K562 (cell line): ENCODE data around the gene ADCY4. TPM values are rescaled to one million over a fixed set of nuclear protein-coding genes. Genes with fewer than 3 reads are reported as not detected.
A peak's percentile ranks its signal among the peaks of the same experiment; 100 is the strongest.

Source experiments
- ATAC-seq: fragments of 200-7000 bp; cut with Tn5 transposase; 3 replicates; pipeline ENCODE4 v1.9.1; 2020; ENCODE audit warnings: moderate library complexity
- BruUV-seq: library from RNA; stranded (reverse); fragments of 400-500 nt; replicated peaks from 2 replicates; lab custom pipeline; 2021; lab: Mats Ljungman, UMichigan
- CTCF ChIA-PET: fragments of 300-600 bp; formaldehyde crosslinking; extraction: SDS; loops from one replicate; lab custom pipeline; 2021; ENCODE audit warnings: low intra/inter-chr PET ratio; lab: Yijun Ruan, JAX
- POLR2A ChIA-PET: fragments of 300-600, 350-650 bp; sonication (Branson Sonifier 250); formaldehyde crosslinking; extraction: SDS; loops from one replicate; lab custom pipeline; 2021; ENCODE audit warnings: antibody characterized with exemption, inconsistent platforms; lab: Yijun Ruan, JAX
- DNase-seq, 4 experiments: peaks; one replicate each; pipeline versions ENCODE4 v3.0.0 to v3.0.0-alpha.2; 2011 to 2018; ENCODE audit warnings: low spot score in 3 of 4, mixed read lengths in 3 of 4; ENCODE audit errors: extremely low read depth in 1 of 4
- FAIRE-seq: peaks from 2 replicates; lab custom pipeline; 2011; peaks lifted over from hg19 to GRCh38; lab: Jason Lieb, UNC
- H2AFZ ChIP-seq: 2 replicates; pipeline ENCODE4 v1.6.0; 2011; ENCODE audit warnings: low read depth, low read length, control low read depth, inconsistent platforms
- H3K27ac ChIP-seq: fragments of 200-600 bp; 3 replicates; pipeline ENCODE4 v1.8.0; 2011; ENCODE audit warnings: low read depth, mild to moderate bottlenecking, control low read depth, inconsistent platforms, low read length, moderate library complexity, mixed read lengths; ENCODE audit errors: extremely low read depth
- H3K27me3 ChIP-seq, 2 experiments: fragments of 300-600 bp in 1 of 2; 2 replicates in 1 of 2; 3 replicates in 1 of 2; pipeline versions ENCODE4 v1.6.0 to v1.8.0; 2011; ENCODE audit warnings: inconsistent platforms in 2 of 2, low read length in 2 of 2, mild to moderate bottlenecking in 1 of 2, mixed read lengths in 1 of 2, moderate library complexity in 1 of 2; ENCODE audit not compliant: control insufficient read depth in 2 of 2, insufficient read depth in 2 of 2
- H3K36me3 ChIP-seq: fragments of 300-600 bp; 3 replicates; pipeline ENCODE4 v1.8.0; 2011; ENCODE audit warnings: mild to moderate bottlenecking, low read length, inconsistent platforms; ENCODE audit not compliant: control insufficient read depth, insufficient read depth
- H3K4me1 ChIP-seq, 2 experiments: fragments of 200-600 bp in 1 of 2; replicated peaks in 1 of 2; 2 replicates in 1 of 2; 3 replicates in 1 of 2; pipeline versions ENCODE4 v1.5.1 to v1.8.0; 2011; ENCODE audit warnings: inconsistent platforms in 2 of 2, low read length in 2 of 2, mild to moderate bottlenecking in 1 of 2, mixed read lengths in 1 of 2, moderate library complexity in 1 of 2; ENCODE audit not compliant: control insufficient read depth in 2 of 2, insufficient read depth in 2 of 2
- H3K4me2 ChIP-seq: 2 replicates; pipeline ENCODE4 v1.6.1; 2011; ENCODE audit warnings: low read length, control low read depth, inconsistent platforms, mixed read lengths; ENCODE audit not compliant: insufficient read depth
- H3K4me3 ChIP-seq: fragments of 200-600 bp; sonication (generic), shearing (Covaris generic); 2 replicates; pipeline ENCODE4 v1.5.1; 2016; ENCODE audit warnings: control low read depth, inconsistent platforms
- H3K79me2 ChIP-seq: fragments of 200-600 bp; 3 replicates; pipeline ENCODE4 v1.8.0; 2011; ENCODE audit warnings: low read length, inconsistent platforms; ENCODE audit not compliant: control insufficient read depth, insufficient read depth
- H3K9ac ChIP-seq, 2 experiments: 2 replicates each; pipeline versions ENCODE4 v1.6.0 to v1.6.1; 2011; ENCODE audit warnings: low read depth in 2 of 2, low read length in 2 of 2, control low read depth in 1 of 2, inconsistent platforms in 1 of 2, mild to moderate bottlenecking in 1 of 2, mixed read lengths in 1 of 2; ENCODE audit not compliant: insufficient read depth in 1 of 2
- H3K9me1 ChIP-seq: one replicate; pipeline ENCODE4 v1.6.0; 2011; ENCODE audit warnings: inconsistent platforms, mild to moderate bottlenecking, low read length, moderate library complexity; ENCODE audit not compliant: control insufficient read depth, insufficient read depth
- H3K9me3 ChIP-seq: replicated peaks from 2 replicates; pipeline ENCODE4 v1.5.1; 2011; ENCODE audit warnings: low read depth, low read length, inconsistent platforms; ENCODE audit not compliant: control insufficient read depth, insufficient read depth
- H4K20me1 ChIP-seq: replicated peaks from 2 replicates; pipeline ENCODE4 v1.6.1; 2011; ENCODE audit warnings: low read length, inconsistent platforms, mixed read lengths; ENCODE audit not compliant: control insufficient read depth, insufficient read depth
- ATF6 ChIP-seq: sonication (generic); formaldehyde crosslinking; IDR thresholded peaks from 2 replicates; pipeline ENCODE4 v1.4.0; 2020; ENCODE audit warnings: mild to moderate bottlenecking, missing genetic modification reagents
- EGR1 ChIP-seq: fragments of 450-650 bp; conservative IDR thresholded peaks from 2 replicates; pipeline ENCODE4 v1.6.1; 2017; ENCODE audit warnings: mild to moderate bottlenecking
- HDAC1 ChIP-seq, 2 experiments: fragments of 450-650 bp; IDR thresholded peaks; 2 replicates each; pipeline ENCODE4 v1.6.1; 2016 to 2017; ENCODE audit warnings: inconsistent platforms in 1 of 2, mild to moderate bottlenecking in 1 of 2, moderate library complexity in 1 of 2
- HDAC6 ChIP-seq: IDR thresholded peaks from 2 replicates; pipeline ENCODE4 v1.6.1; 2012; ENCODE audit warnings: low read depth, mild to moderate bottlenecking, control low read depth, inconsistent platforms, low read length, moderate library complexity
- L3MBTL2 ChIP-seq: fragments of 450-650 bp; IDR thresholded peaks from 2 replicates; pipeline ENCODE4 v1.6.1; 2016; ENCODE audit warnings: mild to moderate bottlenecking, moderate library complexity
- ZBTB2 ChIP-seq: fragments of 450-650 bp; IDR thresholded peaks from 2 replicates; pipeline ENCODE4 v1.6.1; 2016; ENCODE audit warnings: antibody characterized with exemption
- WGBS: fragments of 100-300 bp; shearing (Covaris generic); methylation state at CpG from one replicate; pipeline ENCODE4 v1.1.6; 2016; ENCODE audit warnings: low coverage, mixed read lengths; ENCODE audit not compliant: insufficient coverage; ENCODE audit errors: missing lambda C conversion rate; 5-methylcytosine and 5-hydroxymethylcytosine counted together
- in situ Hi-C: fragments of 300-500 bp; cut with MboI; formaldehyde crosslinking; loops from 4 replicates; pipeline ENCODE4 v1.15.0; 2018; ENCODE audit warnings: inconsistent platforms, mixed read lengths
- intact Hi-C: fragments of 100-400 bp; cut with micrococcal nuclease; formaldehyde crosslinking; loops from 2 replicates; pipeline ENCODE4 v1.14.2; 2022
- polyA plus RNA-seq, 8 experiments: library from polyadenylated mRNA; depleted of rRNA in 4 of 8; stranded (reverse) in 5 of 8; unstranded in 3 of 8; fragments of >200 nt; fragmentation: Nextera tagmentation in 2 of 8; fragmentation: Illumina TruSeq in 1 of 8; extraction: Ambion mirVana in 2 of 8; extraction: Trizol in 1 of 8; gene quantifications; 2 replicates each; pipeline versions ENCODE4 v1.2.1 to v1.2.3, GENCODE V29; 2011 to 2014; ENCODE audit warnings: inconsistent platforms in 1 of 8, missing spikeins in 1 of 8
- total RNA-seq, 7 experiments: library from RNA; depleted of rRNA in 6 of 7; stranded (reverse); fragments of >200 nt in 6 of 7; fragmentation: Illumina TruSeq in 2 of 7; extraction: Trizol in 2 of 7; gene quantifications; 2 replicates each; pipeline versions ENCODE4 v1.2.1 to v1.2.3, GENCODE V29; 2011 to 2021; ENCODE audit warnings: low replicate concordance in 1 of 7
- TF ChIP-seq, protein P1 (sequence below): fragments of 450-650 bp; IDR thresholded peaks from 2 replicates; pipeline ENCODE4 v1.6.1; 2017; ENCODE audit warnings: antibody characterized with exemption

Gene ADCY4
- total and polyA plus RNA-seq, 9 of the 15 experiments (the other 6 are each of a cell fraction or from before 2014, with no cell fraction given), result 0.04 to 0.31 (median 0.15) TPM; not detected in 2

GRCh38 chr14:24316597-24316950 lies 18.3 kb downstream of the ADCY4 start:
- Histone ChIP-seq H3K4me1 (peaks cover 16 to 30% of the 10 kb centered on the region in 2 experiments), H3K9me3 (no peaks in the 10 kb centered on the region), H3K9ac (peak overlapping the region; percentile 11 to 38; a peak in 3 of 4 replicates), H3K79me2 (no peaks in the 10 kb centered on the region), H3K4me2 (peak overlapping the region; percentile 11), H3K36me3 (peaks cover 4% of the 10 kb centered on the region; the same call in 1 of the 3 replicates), H3K27me3 (no peaks in the 10 kb centered on the region), H4K20me1 (no peaks in the 10 kb centered on the region), H2AFZ (peak overlapping the region; percentile 83), H3K4me3 (no peak overlapping the region), H3K9me1 (no peaks in the 10 kb centered on the region), H3K27ac (peak overlapping the region; percentile 71; the same call in 2 of the 3 replicates)
- in situ Hi-C loops (no loop called here), intact Hi-C loops (no loop called here)
- DNase-seq (peak; percentile 41 to 60 (median 52)), ATAC-seq (peak; percentile 31), FAIRE-seq (peak; percentile 26)
- ChIA-PET POLR2A (interaction anchor here (0.6 to 1.2 kb wide), 4 partner anchors 10 to 201 kb away, joined by 3 to 6 read pairs (median 4); no protein-coding TSS in a partner anchor), CTCF (no interaction called here)
- 20% methylated on average over 2 of the region's 18 CpGs for WGBS
- no TSS peak for BruUV-seq
- peak; percentile 61; the same call in 1 of the 2 replicates for TF ChIP-seq ZBTB2
- TF ChIP-seq, protein P1, sequence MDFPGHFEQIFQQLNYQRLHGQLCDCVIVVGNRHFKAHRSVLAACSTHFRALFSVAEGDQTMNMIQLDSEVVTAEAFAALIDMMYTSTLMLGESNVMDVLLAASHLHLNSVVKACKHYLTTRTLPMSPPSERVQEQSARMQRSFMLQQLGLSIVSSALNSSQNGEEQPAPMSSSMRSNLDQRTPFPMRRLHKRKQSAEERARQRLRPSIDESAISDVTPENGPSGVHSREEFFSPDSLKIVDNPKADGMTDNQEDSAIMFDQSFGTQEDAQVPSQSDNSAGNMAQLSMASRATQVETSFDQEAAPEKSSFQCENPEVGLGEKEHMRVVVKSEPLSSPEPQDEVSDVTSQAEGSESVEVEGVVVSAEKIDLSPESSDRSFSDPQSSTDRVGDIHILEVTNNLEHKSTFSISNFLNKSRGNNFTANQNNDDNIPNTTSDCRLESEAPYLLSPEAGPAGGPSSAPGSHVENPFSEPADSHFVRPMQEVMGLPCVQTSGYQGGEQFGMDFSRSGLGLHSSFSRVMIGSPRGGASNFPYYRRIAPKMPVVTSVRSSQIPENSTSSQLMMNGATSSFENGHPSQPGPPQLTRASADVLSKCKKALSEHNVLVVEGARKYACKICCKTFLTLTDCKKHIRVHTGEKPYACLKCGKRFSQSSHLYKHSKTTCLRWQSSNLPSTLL, result no peak
- 0 out of 2 replicates have a peak, but pooled peaks have one; percentile 5 for TF ChIP-seq ATF6
- TF ChIP-seq HDAC1 (IDR thresholded peaks at IDR 0.05), result 0 out of 4 replicates have a peak, but pooled peaks of 1 of the 2 experiments have one; percentile 11
- TF ChIP-seq EGR1, result peak; percentile 80
- no peak for TF ChIP-seq HDAC6
- no peak for TF ChIP-seq L3MBTL2
